HG03135 (cell line): ENCODE results near the gene ETHE1.

Experiments
- ATAC-seq: cut with Tn5 transposase; IDR thresholded peaks from one replicate; pipeline ENCODE4 v1.9.1; 2021; ENCODE audit warnings: mild to moderate bottlenecking, moderate library complexity; ENCODE audit not compliant: unreplicated experiment

The ETHE1 gene

GRCh38 chr19:43468354-43469159 lies 58.4 kb downstream of the ETHE1 start:
- no peak for ATAC-seq

GRCh38 chr19:43467730-43468129 lies 59.3 kb downstream of the ETHE1 start:
- no peak for ATAC-seq

- no peak for ATAC-seq
Measured at GRCh38 chr19:43467276-43467675, 59.7 kb downstream of the ETHE1 start.

- no peak for ATAC-seq
Measured at GRCh38 chr19:43466793-43467192, 60.2 kb downstream of the ETHE1 start.

GRCh38 chr19:43465468-43466120 lies 61.4 kb downstream of the ETHE1 start, which contains the start of gene LYPD3:
LYPD3 (minus strand) TSS chr19:43465608; CDS start chr19:43465571, 37 bp downstream.
- no peak for ATAC-seq

GRCh38 chr19:43464134-43464775 lies 62.7 kb downstream of the ETHE1 start:
- ATAC-seq: no peak

GRCh38 chr19:43463381-43464133 lies 63.4 kb downstream of the ETHE1 start:
- ATAC-seq: peak; percentile 79

GRCh38 chr19:43462785-43463380 lies 64.1 kb downstream of the ETHE1 start:
- ATAC-seq: no peak

- no peak for ATAC-seq
Measured at GRCh38 chr19:43462383-43462782, 64.6 kb downstream of the ETHE1 start.

- ATAC-seq: no peak
Measured at GRCh38 chr19:43461303-43461702, 65.7 kb downstream of the ETHE1 start.

GRCh38 chr19:43460362-43461016 lies 66.5 kb downstream of the ETHE1 start:
- no peak for ATAC-seq

GRCh38 chr19:43457809-43458208 lies 69.2 kb downstream of the ETHE1 start:
- no peak for ATAC-seq
